Measurements from ENCODE around the gene ZFYVE19.
"Not testable (repeated sequence)": the region's sequence is repeated elsewhere in the genome, so short reads cannot be mapped to it uniquely, and the experiment has no call there.

The ZFYVE19 gene

GRCh38 chr15:40861147-40861546, 54.3 kb downstream of the ZFYVE19 start:
- not testable (repeated sequence) for H3K27ac ChIP-seq (ENCODE audit: low read length); H3K4me1 ChIP-seq (ENCODE audit: control insufficient read depth, insufficient read depth, low read length)
- peaks cover 13 to 16% of the 10 kb centered on the region in 2 donors for H3K27me3 ChIP-seq (ENCODE audit: control insufficient read depth in 1 of 2, insufficient read depth in 2 of 2, low read length in 2 of 2)

GRCh38 chr15:40863660-40864270, 56.9 kb downstream of the ZFYVE19 start:
- no peaks in the 10 kb centered on the region for H3K9me3 ChIP-seq (ENCODE audit: control insufficient read depth in 2 of 2, low read length in 2 of 2)
- peaks cover 10 to 14% of the 10 kb centered on the region in 2 donors for H3K27me3 ChIP-seq (ENCODE audit: control insufficient read depth in 1 of 2, insufficient read depth in 2 of 2, low read length in 2 of 2)
- H3K4me1 ChIP-seq (ENCODE audit: control insufficient read depth, insufficient read depth, low read length) = no peaks in the 10 kb centered on the region
- no peak overlapping the region for H3K9ac ChIP-seq (ENCODE audit: low read length in 2 of 2)
- H3K27ac ChIP-seq (ENCODE audit: low read length) = no peak overlapping the region
- H3K4me3 ChIP-seq (ENCODE audit: low read length in 2 of 2) = no peak overlapping the region
- H3K36me3 ChIP-seq (ENCODE audit: control insufficient read depth in 2 of 2, insufficient read depth in 2 of 2, low read length in 2 of 2) = no peaks in the 10 kb centered on the region

More at GRCh38 chr15:40861147-40861546, 54.3 kb downstream of the ZFYVE19 start:
- not testable (repeated sequence) for H3K9ac ChIP-seq (ENCODE audit: low read length in 2 of 2); H3K4me3 ChIP-seq (ENCODE audit: low read length in 2 of 2); H3K9me3 ChIP-seq (ENCODE audit: control insufficient read depth in 2 of 2, low read length in 2 of 2); H3K36me3 ChIP-seq (ENCODE audit: control insufficient read depth in 2 of 2, insufficient read depth in 2 of 2, low read length in 2 of 2)
